ENCODE measurements around the gene MACROD1.

MACROD1 gene

GRCh38 chr11:64013141-64013896 lies 152.6 kb downstream of the MACROD1 start:
- no peak for DNase-seq (ENCODE audit: low spot score)

- DNase-seq (ENCODE audit: low spot score), result no peak
Observed at GRCh38 chr11:64011371-64011770, 154.5 kb downstream of the MACROD1 start.

DNA sequence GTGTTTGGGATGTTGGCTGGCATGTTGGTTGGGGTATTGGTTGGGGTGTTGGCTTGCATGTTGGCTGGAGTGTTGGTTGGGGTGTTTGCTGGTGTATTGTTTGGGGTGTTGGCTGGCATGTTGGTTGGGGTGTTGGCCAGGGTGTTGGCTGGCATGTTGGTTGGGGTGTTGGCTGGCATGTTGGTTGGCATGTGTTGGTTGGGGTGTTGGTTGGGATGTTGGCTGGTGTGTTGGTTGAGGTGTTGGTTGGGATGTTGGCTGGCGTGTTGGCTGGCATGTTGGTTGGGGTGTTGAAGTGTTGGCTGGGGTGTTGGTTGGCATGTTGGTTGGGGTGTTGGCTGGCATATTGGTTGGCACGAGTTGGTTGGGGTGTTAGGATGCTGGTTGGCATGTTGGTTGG lies 155.1 kb downstream of the MACROD1 start:
- no peak for DNase-seq (ENCODE audit: low spot score)

- no peak for DNase-seq (ENCODE audit: low spot score)
Observed at GRCh38 chr11:64009710-64010109, 156.2 kb downstream of the MACROD1 start.

DNA sequence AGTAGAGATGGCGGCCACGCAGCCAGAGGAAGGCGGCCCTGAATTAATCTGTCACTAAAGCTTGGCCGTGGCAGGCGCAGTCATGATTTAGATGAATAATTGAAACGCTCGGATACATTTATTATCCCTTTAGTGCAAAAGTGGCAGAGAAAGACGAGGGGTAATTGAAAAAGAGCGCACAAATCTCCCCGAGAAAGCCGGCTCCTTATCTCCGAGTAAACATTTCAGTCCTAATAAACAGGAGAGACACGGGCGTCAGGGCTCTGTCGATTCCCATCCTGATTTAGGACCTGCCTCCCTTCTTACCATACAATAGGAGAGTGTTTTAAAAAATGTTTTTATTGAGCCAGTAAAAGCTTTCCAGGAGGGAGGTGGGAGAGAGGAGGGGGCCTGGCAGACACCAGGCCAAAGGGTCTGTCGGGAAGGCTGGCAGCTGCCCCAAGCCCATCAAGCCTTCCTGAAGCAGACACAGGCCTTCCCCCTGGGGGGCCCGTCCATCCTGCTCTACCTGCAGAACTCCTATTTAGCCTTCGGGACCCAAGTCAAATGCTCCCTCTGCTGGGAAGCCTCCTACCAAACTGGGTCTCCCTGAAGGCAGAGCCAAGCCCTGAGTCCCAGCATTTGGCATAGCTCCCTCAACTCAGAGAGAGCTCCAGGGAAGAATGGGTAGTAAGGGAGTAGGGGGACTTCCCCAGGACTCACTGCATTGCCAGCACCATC lies 156.8 kb downstream of the MACROD1 start:
- DNase-seq (ENCODE audit: low spot score), result no peak

- DNase-seq (ENCODE audit: low spot score), result no peak
Observed at GRCh38 chr11:64008283-64008913, 157.5 kb downstream of the MACROD1 start.

- no peak for DNase-seq (ENCODE audit: low spot score)
Observed at GRCh38 chr11:64007629-64008282, 158.2 kb downstream of the MACROD1 start.

DNA sequence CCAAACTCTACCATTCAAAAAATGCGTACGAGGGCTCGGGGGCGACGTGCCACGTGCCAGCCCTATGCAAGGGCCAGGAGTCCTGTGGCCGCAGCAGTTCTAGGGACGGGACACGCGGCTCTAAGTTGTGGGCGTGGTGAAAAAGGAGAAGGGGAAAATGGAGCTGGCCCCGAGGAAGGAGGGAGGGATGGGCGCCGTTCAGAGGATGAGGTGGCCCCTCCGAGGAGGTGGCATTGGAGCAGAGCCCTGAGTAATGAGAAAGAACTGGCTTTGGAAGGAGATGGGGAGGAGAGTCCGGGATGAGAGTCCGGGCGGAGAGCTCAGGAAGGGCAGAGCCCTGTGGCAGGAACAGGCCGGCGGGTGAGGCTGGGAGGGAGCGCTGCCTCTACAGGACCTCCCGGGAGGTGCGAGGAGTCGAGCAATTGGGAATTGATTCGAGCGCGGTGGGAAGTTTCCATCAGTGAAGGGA lies 158.7 kb downstream of the MACROD1 start:
- no peak for DNase-seq (ENCODE audit: low spot score)

DNA sequence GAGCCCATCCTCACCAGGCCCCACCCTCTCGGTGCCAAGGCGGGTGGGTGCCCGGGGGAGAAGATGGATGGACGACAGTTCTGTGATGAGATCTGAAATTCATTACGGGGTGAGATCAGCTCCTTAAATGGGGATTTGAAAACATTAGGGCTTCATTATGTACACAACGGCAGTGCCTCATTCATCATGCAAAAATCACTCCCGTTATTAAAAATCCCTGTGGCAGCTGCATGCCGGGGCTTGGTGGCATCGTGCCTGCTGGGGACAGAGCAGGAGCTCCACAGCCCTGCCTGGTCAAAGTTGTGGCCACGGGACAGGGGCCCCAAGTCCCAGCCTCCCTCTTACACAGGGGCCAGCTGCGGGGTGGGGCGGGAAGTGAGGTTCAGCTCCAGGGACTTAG lies 159.5 kb downstream of the MACROD1 start:
- no peak for DNase-seq (ENCODE audit: low spot score)

GRCh38 chr11:64005691-64006090 lies 160.2 kb downstream of the MACROD1 start:
- no peak for DNase-seq (ENCODE audit: low spot score)

DNA sequence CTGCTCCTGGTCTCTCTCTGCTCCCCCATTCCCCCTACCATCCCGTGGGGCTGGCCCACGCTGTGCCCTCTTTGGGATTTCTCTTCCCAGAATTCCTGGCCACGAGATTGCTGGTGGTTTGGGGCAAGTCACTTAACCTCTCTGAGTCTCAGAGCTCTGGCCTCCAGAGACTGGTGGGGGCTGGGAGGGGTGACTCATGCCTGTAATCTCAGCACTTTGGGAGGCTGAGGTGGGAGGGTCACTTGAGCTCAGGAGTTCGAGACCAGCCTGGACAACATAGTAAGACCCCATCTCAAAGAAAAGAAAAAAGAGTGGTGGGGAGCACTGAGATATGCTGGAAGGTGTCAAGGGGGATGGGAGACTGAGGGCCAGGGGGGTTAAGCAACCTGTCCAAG lies 161.3 kb downstream of the MACROD1 start:
- DNase-seq (ENCODE audit: low spot score), result no peak

GRCh38 chr11:64003807-64004589 lies 161.9 kb downstream of the MACROD1 start:
- no peak for DNase-seq (ENCODE audit: low spot score)

- DNase-seq (ENCODE audit: low spot score), result no peak
Observed at GRCh38 chr11:64001484-64002420, 164.2 kb downstream of the MACROD1 start.

GRCh38 chr11:64000740-64001483 lies 165.0 kb downstream of the MACROD1 start:
- DNase-seq (ENCODE audit: low spot score), result no peak

DNA sequence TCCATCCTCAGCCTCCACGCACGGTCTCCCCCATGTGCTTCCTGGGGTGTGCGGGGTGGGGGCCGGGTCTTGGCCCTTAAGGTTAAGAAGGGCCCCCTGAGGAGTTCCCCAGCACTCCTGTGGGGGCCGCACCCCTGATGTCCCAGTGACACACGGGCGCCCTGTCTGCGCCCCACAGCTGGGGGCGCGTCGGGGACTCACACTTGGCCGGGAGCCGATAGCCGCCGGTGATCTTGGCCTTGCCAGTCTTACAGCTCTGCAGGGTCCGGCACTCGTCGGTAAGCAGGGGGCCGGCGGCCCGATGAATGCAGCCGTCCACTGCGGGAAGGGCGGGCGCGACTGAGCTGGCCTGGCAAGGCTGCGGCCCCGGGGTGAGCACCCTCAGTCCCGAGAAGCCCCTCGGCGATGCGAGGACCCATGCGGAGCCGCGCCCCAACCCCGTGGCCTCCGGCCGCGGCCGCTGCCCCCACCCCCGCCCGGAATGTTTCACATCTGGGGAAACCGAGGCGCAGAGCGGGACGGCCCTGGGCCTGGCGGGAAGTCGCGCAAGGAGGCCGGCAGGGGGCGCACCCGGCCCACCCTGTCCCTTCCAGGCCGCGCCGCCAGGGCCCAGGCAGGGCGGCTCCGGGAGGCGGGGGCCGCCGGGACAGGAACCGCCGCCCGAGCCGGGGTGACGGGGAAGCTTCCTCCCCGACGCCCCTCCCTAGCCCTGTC lies 165.7 kb downstream of the MACROD1 start:
- DNase-seq (ENCODE audit: low spot score), result peak; percentile 65

GRCh38 chr11:63999349-64000025 lies 166.4 kb downstream of the MACROD1 start:
- DNase-seq (ENCODE audit: low spot score), result no peak

DNA sequence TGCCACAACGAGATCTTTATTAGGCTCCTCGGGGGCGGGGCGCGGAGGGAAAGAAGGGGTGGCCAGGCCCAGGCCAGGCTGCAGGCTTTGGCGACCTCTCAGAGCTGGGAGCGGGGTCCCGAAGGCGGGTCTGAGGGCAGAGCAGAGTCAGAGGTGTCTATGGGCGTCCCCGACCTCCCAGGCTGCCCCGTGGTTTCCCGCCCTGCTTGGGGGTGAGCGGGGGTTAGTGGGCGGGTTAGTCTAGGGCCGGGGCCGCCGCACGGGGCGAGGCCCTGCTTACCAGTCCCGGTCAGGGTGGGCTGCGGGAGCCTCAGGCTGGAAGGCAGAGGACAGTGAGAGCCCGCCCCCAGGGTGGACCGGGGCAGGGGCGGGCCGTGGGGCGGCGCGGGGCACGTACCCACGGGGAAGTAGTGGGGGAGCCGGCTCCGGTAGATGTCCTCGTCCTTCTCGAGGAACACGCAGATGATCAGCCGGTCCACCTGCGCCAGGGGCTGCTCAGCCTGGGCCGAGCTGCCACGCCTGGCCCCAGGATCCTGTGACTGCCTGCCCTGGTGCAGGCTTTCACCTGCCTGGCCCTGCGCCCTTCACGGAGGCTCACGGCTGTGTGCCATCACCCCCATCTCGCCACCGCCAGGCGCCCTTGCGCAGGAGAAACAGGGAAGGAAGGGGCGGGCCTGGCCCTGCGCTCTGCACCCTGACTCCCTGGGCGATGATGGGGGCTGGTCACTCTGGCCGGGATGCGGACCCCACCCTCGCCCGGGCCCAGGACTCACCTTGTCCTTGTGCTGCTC lies 167.2 kb downstream of the MACROD1 start:
- no peak for DNase-seq (ENCODE audit: low spot score)

Data from hematopoietic multipotent progenitor cell treated with erythropoietin and hydrocortisone succinate and interleukin-3 and kit ligand, for 15 days (in vitro differentiated cells).